ENCODE data around the gene B3GLCT. TPM values are rescaled to one million over a fixed set of nuclear protein-coding genes. Genes with fewer than 3 reads are reported as not detected.

The B3GLCT gene
- total and polyA plus RNA-seq, 2 experiments from 2014 or later: 2.2 to 4.4 TPM

- Mint-ChIP-seq H3K27me3 (ENCODE audit: insufficient read depth, low read depth, poor library complexity) (no peaks in the 10 kb centered on the region), H3K9me3 (no peaks in the 10 kb centered on the region), H3K4me1 (no peaks in the 10 kb centered on the region), H3K27ac (no peak overlapping the region), H3K4me3 (no peak overlapping the region), H3K36me3 (ENCODE audit: low read depth) (no peaks in the 10 kb centered on the region)
- no peak overlapping the region for H3K4me3 ChIP-seq
- TF ChIP-seq REST (IDR thresholded peaks at IDR 0.05; ENCODE audit: unreplicated experiment) (no peak), CREB1 (CRISPR knock-in tag; IDR thresholded peaks at IDR 0.05; ENCODE audit: low read depth) (no peak), POLR2AphosphoS5 (IDR thresholded peaks at IDR 0.05; ENCODE audit: low read depth) (no peak), ZNF114 (CRISPR knock-in tag; IDR thresholded peaks at IDR 0.05) (no peak), STAT1 (IDR thresholded peaks at IDR 0.05; ENCODE audit: unreplicated experiment) (no peak), EZH2 (IDR thresholded peaks at IDR 0.05; ENCODE audit: low read depth, unreplicated experiment) (no peak), NANOG (IDR thresholded peaks at IDR 0.05; ENCODE audit: borderline replicate concordance) (no peak), ZNF331 (CRISPR knock-in tag; IDR thresholded peaks at IDR 0.05; ENCODE audit: low read depth) (no peak), EZH2phosphoT487 (IDR thresholded peaks at IDR 0.05; ENCODE audit: unreplicated experiment) (no peak), JUNB (IDR thresholded peaks at IDR 0.05; ENCODE audit: unreplicated experiment) (no peak)
- TF ChIP-seq, protein P1, sequence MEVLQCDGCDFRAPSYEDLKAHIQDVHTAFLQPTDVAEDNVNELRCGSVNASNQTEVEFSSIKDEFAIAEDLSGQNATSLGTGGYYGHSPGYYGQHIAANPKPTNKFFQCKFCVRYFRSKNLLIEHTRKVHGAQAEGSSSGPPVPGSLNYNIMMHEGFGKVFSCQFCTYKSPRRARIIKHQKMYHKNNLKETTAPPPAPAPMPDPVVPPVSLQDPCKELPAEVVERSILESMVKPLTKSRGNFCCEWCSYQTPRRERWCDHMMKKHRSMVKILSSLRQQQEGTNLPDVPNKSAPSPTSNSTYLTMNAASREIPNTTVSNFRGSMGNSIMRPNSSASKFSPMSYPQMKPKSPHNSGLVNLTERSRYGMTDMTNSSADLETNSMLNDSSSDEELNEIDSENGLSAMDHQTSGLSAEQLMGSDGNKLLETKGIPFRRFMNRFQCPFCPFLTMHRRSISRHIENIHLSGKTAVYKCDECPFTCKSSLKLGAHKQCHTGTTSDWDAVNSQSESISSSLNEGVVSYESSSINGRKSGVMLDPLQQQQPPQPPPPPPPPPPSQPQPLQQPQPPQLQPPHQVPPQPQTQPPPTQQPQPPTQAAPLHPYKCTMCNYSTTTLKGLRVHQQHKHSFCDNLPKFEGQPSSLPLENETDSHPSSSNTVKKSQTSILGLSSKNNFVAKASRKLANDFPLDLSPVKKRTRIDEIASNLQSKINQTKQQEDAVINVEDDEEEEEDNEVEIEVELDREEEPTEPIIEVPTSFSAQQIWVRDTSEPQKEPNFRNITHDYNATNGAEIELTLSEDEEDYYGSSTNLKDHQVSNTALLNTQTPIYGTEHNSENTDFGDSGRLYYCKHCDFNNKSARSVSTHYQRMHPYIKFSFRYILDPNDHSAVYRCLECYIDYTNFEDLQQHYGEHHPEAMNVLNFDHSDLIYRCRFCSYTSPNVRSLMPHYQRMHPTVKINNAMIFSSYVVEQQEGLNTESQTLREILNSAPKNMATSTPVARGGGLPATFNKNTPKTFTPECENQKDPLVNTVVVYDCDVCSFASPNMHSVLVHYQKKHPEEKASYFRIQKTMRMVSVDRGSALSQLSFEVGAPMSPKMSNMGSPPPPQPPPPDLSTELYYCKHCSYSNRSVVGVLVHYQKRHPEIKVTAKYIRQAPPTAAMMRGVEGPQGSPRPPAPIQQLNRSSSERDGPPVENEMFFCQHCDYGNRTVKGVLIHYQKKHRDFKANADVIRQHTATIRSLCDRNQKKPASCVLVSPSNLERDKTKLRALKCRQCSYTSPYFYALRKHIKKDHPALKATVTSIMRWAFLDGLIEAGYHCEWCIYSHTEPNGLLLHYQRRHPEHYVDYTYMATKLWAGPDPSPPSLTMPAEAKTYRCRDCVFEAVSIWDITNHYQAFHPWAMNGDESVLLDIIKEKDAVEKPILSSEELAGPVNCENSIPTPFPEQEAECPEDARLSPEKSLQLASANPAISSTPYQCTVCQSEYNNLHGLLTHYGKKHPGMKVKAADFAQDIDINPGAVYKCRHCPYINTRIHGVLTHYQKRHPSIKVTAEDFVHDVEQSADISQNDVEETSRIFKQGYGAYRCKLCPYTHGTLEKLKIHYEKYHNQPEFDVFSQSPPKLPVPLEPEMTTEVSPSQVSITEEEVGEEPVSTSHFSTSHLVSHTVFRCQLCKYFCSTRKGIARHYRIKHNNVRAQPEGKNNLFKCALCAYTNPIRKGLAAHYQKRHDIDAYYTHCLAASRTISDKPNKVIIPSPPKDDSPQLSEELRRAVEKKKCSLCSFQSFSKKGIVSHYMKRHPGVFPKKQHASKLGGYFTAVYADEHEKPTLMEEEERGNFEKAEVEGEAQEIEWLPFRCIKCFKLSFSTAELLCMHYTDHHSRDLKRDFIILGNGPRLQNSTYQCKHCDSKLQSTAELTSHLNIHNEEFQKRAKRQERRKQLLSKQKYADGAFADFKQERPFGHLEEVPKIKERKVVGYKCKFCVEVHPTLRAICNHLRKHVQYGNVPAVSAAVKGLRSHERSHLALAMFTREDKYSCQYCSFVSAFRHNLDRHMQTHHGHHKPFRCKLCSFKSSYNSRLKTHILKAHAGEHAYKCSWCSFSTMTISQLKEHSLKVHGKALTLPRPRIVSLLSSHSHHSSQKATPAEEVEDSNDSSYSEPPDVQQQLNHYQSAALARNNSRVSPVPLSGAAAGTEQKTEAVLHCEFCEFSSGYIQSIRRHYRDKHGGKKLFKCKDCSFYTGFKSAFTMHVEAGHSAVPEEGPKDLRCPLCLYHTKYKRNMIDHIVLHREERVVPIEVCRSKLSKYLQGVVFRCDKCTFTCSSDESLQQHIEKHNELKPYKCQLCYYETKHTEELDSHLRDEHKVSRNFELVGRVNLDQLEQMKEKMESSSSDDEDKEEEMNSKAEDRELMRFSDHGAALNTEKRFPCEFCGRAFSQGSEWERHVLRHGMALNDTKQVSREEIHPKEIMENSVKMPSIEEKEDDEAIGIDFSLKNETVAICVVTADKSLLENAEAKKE (CRISPR knock-in tag; IDR thresholded peaks at IDR 0.05): no peak
- TF ChIP-seq, protein P2, sequence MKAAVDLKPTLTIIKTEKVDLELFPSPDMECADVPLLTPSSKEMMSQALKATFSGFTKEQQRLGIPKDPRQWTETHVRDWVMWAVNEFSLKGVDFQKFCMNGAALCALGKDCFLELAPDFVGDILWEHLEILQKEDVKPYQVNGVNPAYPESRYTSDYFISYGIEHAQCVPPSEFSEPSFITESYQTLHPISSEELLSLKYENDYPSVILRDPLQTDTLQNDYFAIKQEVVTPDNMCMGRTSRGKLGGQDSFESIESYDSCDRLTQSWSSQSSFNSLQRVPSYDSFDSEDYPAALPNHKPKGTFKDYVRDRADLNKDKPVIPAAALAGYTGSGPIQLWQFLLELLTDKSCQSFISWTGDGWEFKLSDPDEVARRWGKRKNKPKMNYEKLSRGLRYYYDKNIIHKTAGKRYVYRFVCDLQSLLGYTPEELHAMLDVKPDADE (IDR thresholded peaks at IDR 0.05): no peak
- TF ChIP-seq, protein P3, sequence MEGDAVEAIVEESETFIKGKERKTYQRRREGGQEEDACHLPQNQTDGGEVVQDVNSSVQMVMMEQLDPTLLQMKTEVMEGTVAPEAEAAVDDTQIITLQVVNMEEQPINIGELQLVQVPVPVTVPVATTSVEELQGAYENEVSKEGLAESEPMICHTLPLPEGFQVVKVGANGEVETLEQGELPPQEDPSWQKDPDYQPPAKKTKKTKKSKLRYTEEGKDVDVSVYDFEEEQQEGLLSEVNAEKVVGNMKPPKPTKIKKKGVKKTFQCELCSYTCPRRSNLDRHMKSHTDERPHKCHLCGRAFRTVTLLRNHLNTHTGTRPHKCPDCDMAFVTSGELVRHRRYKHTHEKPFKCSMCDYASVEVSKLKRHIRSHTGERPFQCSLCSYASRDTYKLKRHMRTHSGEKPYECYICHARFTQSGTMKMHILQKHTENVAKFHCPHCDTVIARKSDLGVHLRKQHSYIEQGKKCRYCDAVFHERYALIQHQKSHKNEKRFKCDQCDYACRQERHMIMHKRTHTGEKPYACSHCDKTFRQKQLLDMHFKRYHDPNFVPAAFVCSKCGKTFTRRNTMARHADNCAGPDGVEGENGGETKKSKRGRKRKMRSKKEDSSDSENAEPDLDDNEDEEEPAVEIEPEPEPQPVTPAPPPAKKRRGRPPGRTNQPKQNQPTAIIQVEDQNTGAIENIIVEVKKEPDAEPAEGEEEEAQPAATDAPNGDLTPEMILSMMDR (conservative IDR thresholded peaks at IDR 0.05; ENCODE audit: low read depth in 2 of 2): no peak
- H4K20me1 ChIP-seq (replicated peaks; ENCODE audit: insufficient read depth): no peaks in the 10 kb centered on the region
- H3K27ac ChIP-seq (ENCODE audit: low read depth): no peak overlapping the region
- no peaks in the 10 kb centered on the region for H3F3A ChIP-seq (replicated peaks; ENCODE audit: low read depth)
- no peaks in the 10 kb centered on the region for H3K4me1 ChIP-seq (ENCODE audit: insufficient read depth)
- no peaks in the 10 kb centered on the region for H3K36me3 ChIP-seq (ENCODE audit: insufficient read depth)
- no peak overlapping the region for H3K4me2 ChIP-seq
- H3K79me2 ChIP-seq (replicated peaks; ENCODE audit: insufficient read depth): no peaks in the 10 kb centered on the region
- ATAC-seq (no peak), DNase-seq (ENCODE audit: low spot score) (no peak)
- no peaks in the 10 kb centered on the region for H3K27me3 ChIP-seq (ENCODE audit: insufficient read depth)
- no peaks in the 10 kb centered on the region for H3K9me2 ChIP-seq (ENCODE audit: insufficient read depth)
- no peak overlapping the region for H2AFZ ChIP-seq
Measured at GRCh38 chr13:31242367-31242766, 42.6 kb downstream of the B3GLCT start.
